NCI-H2029 treated with DMSO at 0.1 percent for 48 hours (cell line): ENCODE measurements around the gene ZNF688.
"Not testable (repeated sequence)": the region's sequence is repeated elsewhere in the genome, so short reads cannot be mapped to it uniquely, and the experiment has no call there.

Experiments
- DNase-seq: peaks from one replicate; lab custom pipeline; 2025; lab: John Stamatoyannopoulos, UW

ZNF688 gene

GRCh38 chr16:30533748-30534367, 37.7 kb downstream of the ZNF688 start:
- DNase-seq = no peak

GRCh38 chr16:30533146-30533522, 38.4 kb downstream of the ZNF688 start:
- no peak for DNase-seq

GRCh38 chr16:30532285-30533145, 39.0 kb downstream of the ZNF688 start:
- DNase-seq = no peak

GRCh38 chr16:30530163-30531037, 41.1 kb downstream of the ZNF688 start:
- DNase-seq = no peak

- no peak for DNase-seq
Measured at GRCh38 chr16:30528799-30529457, 42.6 kb downstream of the ZNF688 start.

GRCh38 chr16:30527635-30528178, 43.8 kb downstream of the ZNF688 start:
- no peak for DNase-seq

GRCh38 chr16:30526823-30527634, 44.5 kb downstream of the ZNF688 start:
- peak; percentile 89 for DNase-seq

GRCh38 chr16:30526137-30526822, 45.2 kb downstream of the ZNF688 start, which contains the start of gene ZNF768:
Gene ZNF768, minus strand, starts transcription at chr16:30526566. Its CDS starts 153 bp downstream, at chr16:30526413.
- DNase-seq = no peak

GRCh38 chr16:30525844-30526136, 45.7 kb downstream of the ZNF688 start:
- DNase-seq = no peak

GRCh38 chr16:30524575-30525568, 46.6 kb downstream of the ZNF688 start:
- no peak for DNase-seq

- DNase-seq = no peak
Measured at GRCh38 chr16:30523768-30524574, 47.5 kb downstream of the ZNF688 start.

GRCh38 chr16:30522702-30523463, 48.6 kb downstream of the ZNF688 start:
- not testable (repeated sequence) for DNase-seq

GRCh38 chr16:30521873-30522641, 49.5 kb downstream of the ZNF688 start:
- DNase-seq = no peak

- no peak for DNase-seq
Measured at GRCh38 chr16:30521476-30521872, 50.0 kb downstream of the ZNF688 start.
